Fibroblast of mammary gland (primary cell): ENCODE results near the gene FRAS1.
A peak's percentile ranks its signal among the peaks of the same experiment; 100 is the strongest.

Experiments used
- DNase-seq: peaks from one replicate; pipeline ENCODE4 v3.0.0-alpha.2; 2010; ENCODE audit warnings: low read depth
- H3K4me3 ChIP-seq: 2 replicates; pipeline ENCODE4 v1.5.1; 2011; ENCODE audit warnings: low read depth, mild to moderate bottlenecking, low read length, moderate library complexity; ENCODE audit not compliant: control insufficient read depth
- TF ChIP-seq, protein P1 (sequence below): conservative IDR thresholded peaks from 2 replicates; pipeline ENCODE4 v1.5.1; 2011; ENCODE audit warnings: low read depth, low read length, inconsistent platforms; ENCODE audit not compliant: control insufficient read depth, insufficient read depth

FRAS1 gene

GRCh38 chr4:78024085-78024484 lies 33.0 kb upstream of the FRAS1 start:
- no peak overlapping the region for H3K4me3 ChIP-seq
- TF ChIP-seq, protein P1, sequence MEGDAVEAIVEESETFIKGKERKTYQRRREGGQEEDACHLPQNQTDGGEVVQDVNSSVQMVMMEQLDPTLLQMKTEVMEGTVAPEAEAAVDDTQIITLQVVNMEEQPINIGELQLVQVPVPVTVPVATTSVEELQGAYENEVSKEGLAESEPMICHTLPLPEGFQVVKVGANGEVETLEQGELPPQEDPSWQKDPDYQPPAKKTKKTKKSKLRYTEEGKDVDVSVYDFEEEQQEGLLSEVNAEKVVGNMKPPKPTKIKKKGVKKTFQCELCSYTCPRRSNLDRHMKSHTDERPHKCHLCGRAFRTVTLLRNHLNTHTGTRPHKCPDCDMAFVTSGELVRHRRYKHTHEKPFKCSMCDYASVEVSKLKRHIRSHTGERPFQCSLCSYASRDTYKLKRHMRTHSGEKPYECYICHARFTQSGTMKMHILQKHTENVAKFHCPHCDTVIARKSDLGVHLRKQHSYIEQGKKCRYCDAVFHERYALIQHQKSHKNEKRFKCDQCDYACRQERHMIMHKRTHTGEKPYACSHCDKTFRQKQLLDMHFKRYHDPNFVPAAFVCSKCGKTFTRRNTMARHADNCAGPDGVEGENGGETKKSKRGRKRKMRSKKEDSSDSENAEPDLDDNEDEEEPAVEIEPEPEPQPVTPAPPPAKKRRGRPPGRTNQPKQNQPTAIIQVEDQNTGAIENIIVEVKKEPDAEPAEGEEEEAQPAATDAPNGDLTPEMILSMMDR, result no peak
- peak; percentile 40 for DNase-seq

- TF ChIP-seq, protein P1, result no peak
- DNase-seq, result no peak
- H3K4me3 ChIP-seq, result no peak overlapping the region
Measured at GRCh38 chr4:78024576-78025091, 32.5 kb upstream of the FRAS1 start.

DNA sequence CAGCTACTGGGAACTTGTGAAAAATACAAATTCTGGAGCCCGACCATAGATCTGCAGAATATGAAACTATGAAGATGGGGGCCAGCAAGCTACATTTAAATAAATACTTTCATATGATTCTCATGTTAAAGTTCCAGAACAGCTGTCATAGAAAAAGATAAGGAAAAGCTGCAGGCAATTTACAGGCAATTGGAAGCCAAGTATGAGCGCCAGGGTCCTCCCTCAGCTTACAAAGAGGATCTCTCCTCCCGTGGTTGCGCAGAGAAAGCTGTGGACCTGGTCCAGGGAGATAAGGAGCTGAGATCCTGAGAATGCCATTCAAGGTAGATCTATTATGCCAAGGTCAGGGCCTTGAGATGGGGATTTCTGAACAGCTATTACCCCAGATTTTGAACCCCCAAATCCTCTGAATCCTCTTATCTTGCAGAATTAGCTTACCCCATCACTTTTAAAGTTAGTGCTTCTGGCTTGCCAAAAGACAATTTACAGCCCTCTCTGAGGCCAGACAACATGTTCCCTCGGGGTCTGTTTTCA lies 25.6 kb upstream of the FRAS1 start:
- TF ChIP-seq, protein P1, result no peak
- no peak overlapping the region for H3K4me3 ChIP-seq
- no peak for DNase-seq

DNA sequence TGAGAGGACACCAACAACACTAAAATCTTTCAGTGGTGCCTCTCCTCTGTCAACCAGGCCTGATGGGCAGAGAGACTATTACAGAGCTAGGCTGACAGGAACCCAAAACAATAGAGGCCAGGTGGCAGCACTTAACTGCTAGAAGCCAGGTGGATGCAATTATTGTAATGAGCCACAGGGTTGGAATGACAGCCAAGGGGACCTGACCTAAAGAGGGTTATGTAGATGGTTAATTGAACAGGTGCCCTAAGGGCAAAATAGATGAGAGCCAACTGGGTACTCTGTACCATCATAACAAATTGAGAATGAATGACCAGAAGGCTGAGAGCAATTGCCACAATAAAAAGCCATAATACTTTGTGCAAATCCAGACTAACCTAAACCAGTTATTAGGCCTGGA lies 24.7 kb upstream of the FRAS1 start:
- H3K4me3 ChIP-seq, result no peak overlapping the region
- TF ChIP-seq, protein P1, result no peak
- no peak for DNase-seq

DNA sequence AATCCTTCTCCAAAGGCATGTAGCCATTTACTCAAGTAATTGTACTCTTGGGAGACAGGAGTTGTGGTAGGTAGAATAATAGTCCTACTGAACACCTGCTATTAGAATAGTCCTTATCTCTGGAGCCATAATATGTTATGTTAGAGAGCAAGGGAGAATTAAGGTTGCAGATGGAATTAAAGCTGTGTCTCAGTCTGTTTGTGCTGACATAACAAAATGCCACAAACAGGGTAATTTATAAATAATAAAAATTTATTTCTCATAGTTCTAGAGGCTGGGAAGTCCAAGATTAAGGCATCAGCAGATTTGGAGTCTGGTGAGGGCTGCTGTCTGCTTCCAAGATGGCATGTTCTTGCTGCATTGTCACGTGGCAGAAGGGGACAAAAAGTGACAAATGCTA lies 24.2 kb upstream of the FRAS1 start:
- no peak for DNase-seq
- TF ChIP-seq, protein P1, result no peak
- H3K4me3 ChIP-seq, result no peak overlapping the region

DNA sequence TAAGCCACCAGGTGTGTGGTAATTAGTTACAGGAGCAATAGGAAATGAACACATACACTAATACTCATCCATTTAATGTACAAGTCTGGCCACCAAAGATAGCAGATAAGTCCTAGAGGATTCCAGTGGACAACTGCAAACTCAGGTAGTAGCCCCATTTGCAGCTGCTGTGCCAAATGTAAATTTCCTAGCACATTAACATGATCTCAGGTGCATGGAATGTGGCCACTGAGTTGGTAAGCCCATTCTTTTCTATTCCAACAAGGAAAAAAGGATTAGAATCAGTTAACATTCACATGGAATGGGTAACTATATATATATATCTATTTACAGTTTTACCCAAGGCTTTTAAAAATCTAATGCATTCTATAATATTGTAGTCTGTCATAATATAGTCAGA lies 23.3 kb upstream of the FRAS1 start:
- no peak overlapping the region for H3K4me3 ChIP-seq
- DNase-seq, result no peak
- TF ChIP-seq, protein P1, result no peak

DNA sequence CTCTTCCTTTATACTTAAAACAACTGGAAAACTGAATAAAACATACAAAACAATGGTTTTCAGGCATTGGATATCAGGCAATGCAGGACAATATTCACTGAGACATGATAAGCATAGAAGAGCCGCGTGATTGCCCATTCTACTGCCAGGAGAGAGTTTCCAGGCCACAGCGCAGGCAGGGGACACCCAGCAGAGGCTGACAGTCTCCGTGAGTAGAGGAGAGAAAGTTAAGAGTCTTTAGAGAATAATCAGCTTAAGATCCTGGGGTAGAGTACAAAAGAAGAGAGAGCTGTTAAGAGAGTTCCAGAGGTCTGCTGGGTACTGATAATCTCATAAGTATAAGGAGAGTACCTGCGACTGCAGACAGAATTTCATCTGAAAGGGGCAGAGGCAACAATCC lies 18.4 kb upstream of the FRAS1 start:
- H3K4me3 ChIP-seq, result no peak overlapping the region
- TF ChIP-seq, protein P1, result no peak
- DNase-seq, result no peak
